GM23338 (cell line): ENCODE measurements around the gene HTR2B. TPM values are rescaled to one million over a fixed set of nuclear protein-coding genes. Genes with fewer than 3 reads are reported as not detected.

Experiments
- ATAC-seq: fragments of 200-7000 bp; cut with Tn5 transposase; 3 replicates; pipeline ENCODE4 v1.9.1; 2020
- DNase-seq: peaks from one replicate; pipeline ENCODE4 v3.0.0-alpha.2; 2015; ENCODE audit warnings: low spot score
- H2AFZ ChIP-seq: fragments of 200-600 bp; sonication (generic); 2 replicates; pipeline ENCODE4 v1.8.0; 2016; ENCODE audit warnings: antibody characterized with exemption, mild to moderate bottlenecking, moderate library complexity
- H3F3A ChIP-seq: fragments of 200-600 bp; sonication (generic); replicated peaks from 2 replicates; pipeline ENCODE4 v1.8.0; 2017; ENCODE audit warnings: antibody characterized with exemption, mixed run types, low read depth
- H3K27ac ChIP-seq: fragments of 200-600 bp; sonication (generic); 2 replicates; pipeline ENCODE4 v1.6.1; 2016; ENCODE audit warnings: low read depth
- H3K27me3 ChIP-seq: fragments of 200-600 bp; sonication (generic); 2 replicates; pipeline ENCODE4 v1.8.0; 2016; ENCODE audit warnings: mild to moderate bottlenecking, mixed run types, moderate library complexity; ENCODE audit not compliant: insufficient read depth
- H3K36me3 ChIP-seq: fragments of 200-600 bp; sonication (generic); 2 replicates; pipeline ENCODE4 v1.8.0; 2016; ENCODE audit warnings: mild to moderate bottlenecking; ENCODE audit not compliant: insufficient read depth
- H3K4me1 ChIP-seq: fragments of 200-600 bp; sonication (generic); 2 replicates; pipeline ENCODE4 v1.8.0; 2016; ENCODE audit warnings: mild to moderate bottlenecking, moderate library complexity; ENCODE audit not compliant: insufficient read depth
- H3K4me2 ChIP-seq: fragments of 200-600 bp; sonication (generic); 2 replicates; pipeline ENCODE4 v1.7.1; 2017; ENCODE audit warnings: mixed run types
- H3K4me3 ChIP-seq: fragments of 200-600 bp; sonication (generic); 2 replicates; pipeline ENCODE4 v1.6.1; 2016; ENCODE audit warnings: mixed run types
- H3K79me2 ChIP-seq: fragments of 200-600 bp; sonication (generic); replicated peaks from 2 replicates; pipeline ENCODE4 v1.8.0; 2017; ENCODE audit warnings: mild to moderate bottlenecking; ENCODE audit not compliant: insufficient read depth
- H3K9me2 ChIP-seq: fragments of 200-600 bp; sonication (generic); 2 replicates; pipeline ENCODE4 v1.8.0; 2017; ENCODE audit not compliant: insufficient read depth
- H4K20me1 ChIP-seq: fragments of 200-600 bp; sonication (generic); replicated peaks from 2 replicates; pipeline ENCODE4 v1.8.0; 2017; ENCODE audit warnings: mild to moderate bottlenecking; ENCODE audit not compliant: insufficient read depth
- H3K27ac Mint-ChIP-seq: 2 replicates; pipeline ENCODE4 v1.8.0; 2020; ENCODE audit warnings: inconsistent platforms, mild to moderate bottlenecking, moderate library complexity, mixed read lengths
- H3K27me3 Mint-ChIP-seq: 3 replicates; pipeline ENCODE4 v1.8.0; 2022; ENCODE audit warnings: low read depth, mild to moderate bottlenecking, moderate library complexity, mixed read lengths, inconsistent platforms; ENCODE audit not compliant: insufficient read depth, poor library complexity
- H3K36me3 Mint-ChIP-seq: 3 replicates; pipeline ENCODE4 v1.8.0; 2021; ENCODE audit warnings: low read depth, mild to moderate bottlenecking, inconsistent platforms, moderate library complexity, mixed read lengths
- H3K4me1 Mint-ChIP-seq: 3 replicates; pipeline ENCODE4 v1.8.0; 2020; ENCODE audit warnings: mild to moderate bottlenecking, inconsistent platforms, mixed read lengths
- H3K4me3 Mint-ChIP-seq: 3 replicates; pipeline ENCODE4 v1.8.0; 2021; ENCODE audit warnings: moderate library complexity, mild to moderate bottlenecking, inconsistent platforms, mixed read lengths
- H3K9me3 Mint-ChIP-seq: 3 replicates; pipeline ENCODE4 v1.8.0; 2020; ENCODE audit warnings: moderate library complexity, mild to moderate bottlenecking, inconsistent platforms, mixed read lengths
- CREB1 ChIP-seq: fragments of 250-450 bp; sonication (Bioruptor Pico); IDR thresholded peaks from 2 replicates; pipeline ENCODE4 v1.5.0; 2020; ENCODE audit warnings: low read depth, mild to moderate bottlenecking, moderate library complexity
- EZH2 ChIP-seq: fragments of 200-600 bp; sonication (generic); IDR thresholded peaks from one replicate; pipeline ENCODE4 v1.8.0; 2017; ENCODE audit warnings: antibody characterized with exemption, mild to moderate bottlenecking, low read depth; ENCODE audit not compliant: unreplicated experiment
- EZH2phosphoT487 ChIP-seq: fragments of 200-600 bp; sonication (generic); IDR thresholded peaks from one replicate; pipeline ENCODE4 v1.8.1; 2018; ENCODE audit warnings: antibody characterized with exemption; ENCODE audit not compliant: unreplicated experiment
- POLR2AphosphoS5 ChIP-seq: IDR thresholded peaks from 2 replicates; pipeline ENCODE4 v1.6.1; 2016; ENCODE audit warnings: antibody characterized with exemption, low read depth
- STAT1 ChIP-seq: IDR thresholded peaks from one replicate; pipeline ENCODE4 v1.6.1; 2016; ENCODE audit warnings: antibody characterized with exemption; ENCODE audit not compliant: unreplicated experiment
- polyA plus RNA-seq: library from polyadenylated mRNA; unstranded; fragments of >200 nt; fragmentation: Nextera tagmentation; extraction: Ambion mirVana; gene quantifications from 2 replicates; pipeline ENCODE4 v1.2.1, GENCODE V29; 2016
- total RNA-seq: library from RNA; depleted of rRNA; stranded (reverse); fragments of >200 nt; shearing (Covaris generic); gene quantifications from 2 replicates; pipeline ENCODE4 v1.2.3, GENCODE V29; 2014
- TF ChIP-seq, protein P1 (sequence below), 2 experiments: fragments of 200-600 bp in 1 of 2; sonication (generic) in 1 of 2; conservative IDR thresholded peaks; 2 replicates each; pipeline versions ENCODE4 v1.5.1 to v1.6.1; 2016 to 2017; ENCODE audit warnings: antibody characterized with exemption in 2 of 2, low read depth in 2 of 2, mild to moderate bottlenecking in 2 of 2, moderate library complexity in 1 of 2
- TF ChIP-seq, protein P2 (sequence below): fragments of 250-450 bp; sonication (Bioruptor Pico); IDR thresholded peaks from 2 replicates; pipeline ENCODE4 v1.5.0; 2020; ENCODE audit warnings: mild to moderate bottlenecking, moderate library complexity

HTR2B gene
- total and polyA plus RNA-seq, 2 experiments from 2014 or later = 0.16 TPM; not detected in 1

DNA sequence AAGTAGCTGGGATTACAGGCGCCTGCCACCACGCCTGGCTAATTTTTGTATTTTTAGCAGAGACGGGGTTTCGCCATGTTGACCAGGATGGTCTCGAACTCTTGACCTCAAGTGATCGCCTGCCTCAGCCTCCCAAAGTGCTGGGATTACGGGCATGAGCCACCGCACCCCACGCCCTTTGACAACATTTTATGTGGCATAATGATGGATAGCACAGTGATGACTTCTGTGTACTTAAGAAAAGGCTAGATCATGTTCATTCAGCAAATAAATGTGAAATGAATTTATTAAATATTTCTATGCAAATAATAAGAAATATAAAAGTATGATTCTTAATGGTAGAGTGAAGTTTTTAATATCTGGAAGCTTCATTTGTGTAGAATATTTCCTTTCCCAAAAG is 2.6 kb upstream of the HTR2B start:
- Mint-ChIP-seq H3K9me3 (no peaks in the 10 kb centered on the region), H3K27me3 (no peaks in the 10 kb centered on the region), H3K4me3 (no peak overlapping the region), H3K36me3 (no peaks in the 10 kb centered on the region), H3K27ac (no peak overlapping the region), H3K4me1 (peaks cover 31% of the 10 kb centered on the region)
- Histone ChIP-seq H3K4me3 (no peak overlapping the region), H3K27ac (no peak overlapping the region), H4K20me1 (no peaks in the 10 kb centered on the region; the same call in 1 of the 2 replicates), H3F3A (no peaks in the 10 kb centered on the region), H3K4me2 (no peak overlapping the region), H3K4me1 (peaks cover 47% of the 10 kb centered on the region), H3K79me2 (peaks cover 19% of the 10 kb centered on the region), H3K27me3 (no peaks in the 10 kb centered on the region), H3K36me3 (no peaks in the 10 kb centered on the region), H2AFZ (no peak overlapping the region), H3K9me2 (no peaks in the 10 kb centered on the region)
- no peak for DNase-seq
- ATAC-seq = no peak
- no peak for TF ChIP-seq STAT1
- TF ChIP-seq EZH2 = no peak
- TF ChIP-seq, protein P1, sequence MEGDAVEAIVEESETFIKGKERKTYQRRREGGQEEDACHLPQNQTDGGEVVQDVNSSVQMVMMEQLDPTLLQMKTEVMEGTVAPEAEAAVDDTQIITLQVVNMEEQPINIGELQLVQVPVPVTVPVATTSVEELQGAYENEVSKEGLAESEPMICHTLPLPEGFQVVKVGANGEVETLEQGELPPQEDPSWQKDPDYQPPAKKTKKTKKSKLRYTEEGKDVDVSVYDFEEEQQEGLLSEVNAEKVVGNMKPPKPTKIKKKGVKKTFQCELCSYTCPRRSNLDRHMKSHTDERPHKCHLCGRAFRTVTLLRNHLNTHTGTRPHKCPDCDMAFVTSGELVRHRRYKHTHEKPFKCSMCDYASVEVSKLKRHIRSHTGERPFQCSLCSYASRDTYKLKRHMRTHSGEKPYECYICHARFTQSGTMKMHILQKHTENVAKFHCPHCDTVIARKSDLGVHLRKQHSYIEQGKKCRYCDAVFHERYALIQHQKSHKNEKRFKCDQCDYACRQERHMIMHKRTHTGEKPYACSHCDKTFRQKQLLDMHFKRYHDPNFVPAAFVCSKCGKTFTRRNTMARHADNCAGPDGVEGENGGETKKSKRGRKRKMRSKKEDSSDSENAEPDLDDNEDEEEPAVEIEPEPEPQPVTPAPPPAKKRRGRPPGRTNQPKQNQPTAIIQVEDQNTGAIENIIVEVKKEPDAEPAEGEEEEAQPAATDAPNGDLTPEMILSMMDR (conservative IDR thresholded peaks at IDR 0.05; ENCODE audit: low read depth in 2 of 2) = no peak
- TF ChIP-seq POLR2AphosphoS5 = no peak
- TF ChIP-seq EZH2phosphoT487 = no peak
- no peak for TF ChIP-seq CREB1 (CRISPR knock-in tag)
- TF ChIP-seq, protein P2, sequence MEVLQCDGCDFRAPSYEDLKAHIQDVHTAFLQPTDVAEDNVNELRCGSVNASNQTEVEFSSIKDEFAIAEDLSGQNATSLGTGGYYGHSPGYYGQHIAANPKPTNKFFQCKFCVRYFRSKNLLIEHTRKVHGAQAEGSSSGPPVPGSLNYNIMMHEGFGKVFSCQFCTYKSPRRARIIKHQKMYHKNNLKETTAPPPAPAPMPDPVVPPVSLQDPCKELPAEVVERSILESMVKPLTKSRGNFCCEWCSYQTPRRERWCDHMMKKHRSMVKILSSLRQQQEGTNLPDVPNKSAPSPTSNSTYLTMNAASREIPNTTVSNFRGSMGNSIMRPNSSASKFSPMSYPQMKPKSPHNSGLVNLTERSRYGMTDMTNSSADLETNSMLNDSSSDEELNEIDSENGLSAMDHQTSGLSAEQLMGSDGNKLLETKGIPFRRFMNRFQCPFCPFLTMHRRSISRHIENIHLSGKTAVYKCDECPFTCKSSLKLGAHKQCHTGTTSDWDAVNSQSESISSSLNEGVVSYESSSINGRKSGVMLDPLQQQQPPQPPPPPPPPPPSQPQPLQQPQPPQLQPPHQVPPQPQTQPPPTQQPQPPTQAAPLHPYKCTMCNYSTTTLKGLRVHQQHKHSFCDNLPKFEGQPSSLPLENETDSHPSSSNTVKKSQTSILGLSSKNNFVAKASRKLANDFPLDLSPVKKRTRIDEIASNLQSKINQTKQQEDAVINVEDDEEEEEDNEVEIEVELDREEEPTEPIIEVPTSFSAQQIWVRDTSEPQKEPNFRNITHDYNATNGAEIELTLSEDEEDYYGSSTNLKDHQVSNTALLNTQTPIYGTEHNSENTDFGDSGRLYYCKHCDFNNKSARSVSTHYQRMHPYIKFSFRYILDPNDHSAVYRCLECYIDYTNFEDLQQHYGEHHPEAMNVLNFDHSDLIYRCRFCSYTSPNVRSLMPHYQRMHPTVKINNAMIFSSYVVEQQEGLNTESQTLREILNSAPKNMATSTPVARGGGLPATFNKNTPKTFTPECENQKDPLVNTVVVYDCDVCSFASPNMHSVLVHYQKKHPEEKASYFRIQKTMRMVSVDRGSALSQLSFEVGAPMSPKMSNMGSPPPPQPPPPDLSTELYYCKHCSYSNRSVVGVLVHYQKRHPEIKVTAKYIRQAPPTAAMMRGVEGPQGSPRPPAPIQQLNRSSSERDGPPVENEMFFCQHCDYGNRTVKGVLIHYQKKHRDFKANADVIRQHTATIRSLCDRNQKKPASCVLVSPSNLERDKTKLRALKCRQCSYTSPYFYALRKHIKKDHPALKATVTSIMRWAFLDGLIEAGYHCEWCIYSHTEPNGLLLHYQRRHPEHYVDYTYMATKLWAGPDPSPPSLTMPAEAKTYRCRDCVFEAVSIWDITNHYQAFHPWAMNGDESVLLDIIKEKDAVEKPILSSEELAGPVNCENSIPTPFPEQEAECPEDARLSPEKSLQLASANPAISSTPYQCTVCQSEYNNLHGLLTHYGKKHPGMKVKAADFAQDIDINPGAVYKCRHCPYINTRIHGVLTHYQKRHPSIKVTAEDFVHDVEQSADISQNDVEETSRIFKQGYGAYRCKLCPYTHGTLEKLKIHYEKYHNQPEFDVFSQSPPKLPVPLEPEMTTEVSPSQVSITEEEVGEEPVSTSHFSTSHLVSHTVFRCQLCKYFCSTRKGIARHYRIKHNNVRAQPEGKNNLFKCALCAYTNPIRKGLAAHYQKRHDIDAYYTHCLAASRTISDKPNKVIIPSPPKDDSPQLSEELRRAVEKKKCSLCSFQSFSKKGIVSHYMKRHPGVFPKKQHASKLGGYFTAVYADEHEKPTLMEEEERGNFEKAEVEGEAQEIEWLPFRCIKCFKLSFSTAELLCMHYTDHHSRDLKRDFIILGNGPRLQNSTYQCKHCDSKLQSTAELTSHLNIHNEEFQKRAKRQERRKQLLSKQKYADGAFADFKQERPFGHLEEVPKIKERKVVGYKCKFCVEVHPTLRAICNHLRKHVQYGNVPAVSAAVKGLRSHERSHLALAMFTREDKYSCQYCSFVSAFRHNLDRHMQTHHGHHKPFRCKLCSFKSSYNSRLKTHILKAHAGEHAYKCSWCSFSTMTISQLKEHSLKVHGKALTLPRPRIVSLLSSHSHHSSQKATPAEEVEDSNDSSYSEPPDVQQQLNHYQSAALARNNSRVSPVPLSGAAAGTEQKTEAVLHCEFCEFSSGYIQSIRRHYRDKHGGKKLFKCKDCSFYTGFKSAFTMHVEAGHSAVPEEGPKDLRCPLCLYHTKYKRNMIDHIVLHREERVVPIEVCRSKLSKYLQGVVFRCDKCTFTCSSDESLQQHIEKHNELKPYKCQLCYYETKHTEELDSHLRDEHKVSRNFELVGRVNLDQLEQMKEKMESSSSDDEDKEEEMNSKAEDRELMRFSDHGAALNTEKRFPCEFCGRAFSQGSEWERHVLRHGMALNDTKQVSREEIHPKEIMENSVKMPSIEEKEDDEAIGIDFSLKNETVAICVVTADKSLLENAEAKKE = no peak
